Right renal cortex interstitium (tissue), 3 donors: ENCODE measurements around the gene CTNNA1. TPM values are rescaled to one million over a fixed set of nuclear protein-coding genes. Genes with fewer than 3 reads are reported as not detected.
A peak's percentile ranks its signal among the peaks of the same experiment; 100 is the strongest.

ENCODE experiments used
- DNase-seq, 3 donors: peaks; one replicate each; pipeline ENCODE4 v3.0.0-alpha.2; 2013; ENCODE audit warnings: low read depth in 3 of 3, low spot score in 2 of 3
- polyA plus RNA-seq, 3 donors: library from polyadenylated mRNA; unstranded; fragments of 120-200 nt; gene quantifications; one replicate each; pipeline ENCODE4 v1.2.1, GENCODE V29; 2013; ENCODE audit not compliant: insufficient read length in 3 of 3

The CTNNA1 gene
- polyA plus RNA-seq, 3 donors, result 380 to 411 (median 404) TPM

GRCh38 chr5:138955671-138956295 is 202.6 kb downstream of the CTNNA1 start:
- no peak for DNase-seq

GRCh38 chr5:138956801-138957200 is 203.6 kb downstream of the CTNNA1 start:
- DNase-seq, result no peak

GRCh38 chr5:138960145-138960692 is 207.0 kb downstream of the CTNNA1 start:
- no peak for DNase-seq

- DNase-seq, result no peak
These were observed 208.0 kb downstream of the CTNNA1 start for GRCh38 chr5:138961221-138961620.

- DNase-seq, result no peak
These were observed 208.5 kb downstream of the CTNNA1 start for GRCh38 chr5:138961729-138962128.

- no peak for DNase-seq
These were observed 209.6 kb downstream of the CTNNA1 start for GRCh38 chr5:138962614-138963370.

- no peak for DNase-seq
These were observed 210.6 kb downstream of the CTNNA1 start for GRCh38 chr5:138963763-138964371.

- peak in 1 of 3 donors; percentile 58 for DNase-seq
These were observed 211.5 kb downstream of the CTNNA1 start for GRCh38 chr5:138964647-138965201.

GRCh38 chr5:138965626-138966025 is 212.4 kb downstream of the CTNNA1 start:
- no peak for DNase-seq

GRCh38 chr5:138966236-138966985 is 213.2 kb downstream of the CTNNA1 start:
- no peak for DNase-seq

GRCh38 chr5:138967791-138968448 is 214.7 kb downstream of the CTNNA1 start:
- no peak for DNase-seq

- no peak for DNase-seq
These were observed 215.4 kb downstream of the CTNNA1 start for GRCh38 chr5:138968601-138969000.

GRCh38 chr5:138969323-138970002 is 216.2 kb downstream of the CTNNA1 start:
- no peak for DNase-seq

- no peak for DNase-seq
These were observed 219.0 kb downstream of the CTNNA1 start for GRCh38 chr5:138972230-138972629.

- DNase-seq, result no peak
These were observed 219.6 kb downstream of the CTNNA1 start for GRCh38 chr5:138972836-138973235.

- DNase-seq, result peak in 1 of 3 donors; percentile 63
These were observed 221.2 kb downstream of the CTNNA1 start for GRCh38 chr5:138974227-138975063.

- no peak for DNase-seq
These were observed 222.0 kb downstream of the CTNNA1 start for GRCh38 chr5:138975098-138975847.

- DNase-seq, result no peak
These were observed 224.9 kb downstream of the CTNNA1 start for GRCh38 chr5:138978080-138978479.
